RPMI8226 (cell line): ENCODE measurements around the gene HMCN2.

Experiments
- DNase-seq: peaks from one replicate; pipeline ENCODE4 v3.0.0-alpha.2; 2015

HMCN2 gene

DNA sequence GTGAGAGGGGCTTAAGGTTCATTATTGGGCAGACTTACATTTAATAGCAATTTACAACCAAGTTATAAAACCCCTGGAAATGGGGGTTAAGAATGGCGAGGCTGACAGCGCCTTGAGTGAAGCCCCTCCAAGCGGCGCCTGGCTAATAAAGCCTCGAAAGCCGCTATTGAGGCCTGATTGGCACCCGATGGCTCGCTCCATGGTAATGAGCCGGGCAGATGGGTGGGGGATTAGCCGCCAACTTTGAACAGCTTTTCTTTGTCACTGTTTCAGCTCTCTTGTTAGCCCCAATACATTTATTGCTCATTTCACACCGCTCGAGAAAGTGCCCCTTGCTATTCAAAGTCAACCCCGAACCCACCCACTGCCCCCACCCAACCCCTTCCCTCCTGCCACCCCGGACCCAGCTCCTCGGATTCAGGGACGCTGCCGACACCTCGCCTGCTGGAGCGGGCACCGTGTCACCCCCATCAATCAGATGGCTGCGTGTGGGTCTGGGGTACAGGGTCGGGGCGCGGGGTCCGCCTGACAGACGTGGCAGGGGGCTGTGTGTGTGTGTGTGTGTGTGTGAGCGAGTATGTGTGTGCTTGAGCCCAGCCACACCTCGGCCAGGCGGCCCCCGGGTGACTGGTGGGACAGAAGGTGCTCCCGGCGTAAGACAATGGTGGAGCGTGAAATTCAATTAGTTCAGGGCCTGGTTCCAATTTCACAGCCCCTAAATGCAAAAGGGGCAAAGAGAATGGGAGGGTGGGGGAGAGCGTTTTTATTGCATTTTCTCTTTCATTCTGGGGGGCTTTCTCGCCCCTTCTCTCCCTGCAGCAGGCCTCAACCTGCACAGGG lies 213.4 kb downstream of the HMCN2 start:
- no peak for DNase-seq

DNA sequence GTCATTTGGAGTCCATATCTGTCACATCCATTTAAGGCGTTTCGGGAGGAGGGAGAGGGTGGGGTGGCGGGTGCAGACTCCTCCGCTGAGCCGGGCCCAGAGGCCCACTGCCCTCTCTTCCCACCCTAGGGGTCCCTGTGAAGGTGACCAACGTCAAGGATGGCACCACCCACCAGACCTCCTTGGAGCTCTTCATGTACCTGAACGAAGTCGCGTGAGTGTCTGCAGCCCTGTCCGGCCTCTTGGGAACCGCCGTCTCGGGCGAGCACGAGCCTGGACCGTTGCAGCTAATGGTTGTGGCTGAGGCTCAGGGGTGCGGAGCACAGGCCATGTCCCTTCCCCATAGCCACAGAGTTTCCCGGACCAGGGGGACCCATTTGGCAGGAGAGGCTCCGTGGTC lies 214.0 kb downstream of the HMCN2 start:
- DNase-seq = no peak

DNA sequence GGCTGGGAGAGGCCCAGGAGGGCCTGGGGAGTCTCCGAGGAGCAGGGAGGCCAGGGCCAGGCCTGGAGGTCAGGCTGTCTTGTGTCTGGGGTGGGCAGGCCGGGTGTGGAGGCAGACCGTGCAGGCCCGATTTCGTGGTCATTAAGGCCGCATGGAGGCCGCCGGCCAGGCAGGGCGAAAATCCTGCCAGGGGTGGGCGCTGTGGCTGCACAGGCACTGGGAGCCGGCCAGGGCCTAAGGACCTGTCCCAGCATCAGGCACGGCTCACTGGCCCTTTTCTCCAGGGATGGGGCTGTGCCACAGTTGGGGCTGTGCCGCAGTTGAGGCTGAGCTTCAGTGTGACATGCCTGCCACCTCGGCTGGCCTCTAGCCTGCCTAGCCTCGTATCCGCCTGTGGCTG lies 215.1 kb downstream of the HMCN2 start:
- no peak for DNase-seq

DNA sequence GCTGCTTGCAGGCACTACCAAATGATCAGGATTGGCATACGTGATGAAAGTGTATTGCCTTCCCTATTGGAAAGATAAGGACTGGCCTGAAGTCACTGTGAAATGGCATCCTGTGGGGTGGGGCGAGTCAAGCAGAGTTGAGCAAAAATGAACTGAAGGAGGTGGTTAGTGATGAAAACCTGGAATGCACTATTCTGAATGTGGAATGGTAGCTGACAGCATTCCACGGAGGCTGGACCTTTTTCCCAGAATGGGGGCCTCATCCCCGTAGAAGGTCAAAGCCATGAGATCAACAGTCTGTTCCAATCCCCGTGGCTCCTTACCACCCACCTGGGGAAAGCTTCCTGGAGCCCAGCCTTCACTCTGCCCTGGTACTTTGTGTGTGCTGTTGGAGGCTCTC lies 216.9 kb downstream of the HMCN2 start:
- DNase-seq = no peak

DNA sequence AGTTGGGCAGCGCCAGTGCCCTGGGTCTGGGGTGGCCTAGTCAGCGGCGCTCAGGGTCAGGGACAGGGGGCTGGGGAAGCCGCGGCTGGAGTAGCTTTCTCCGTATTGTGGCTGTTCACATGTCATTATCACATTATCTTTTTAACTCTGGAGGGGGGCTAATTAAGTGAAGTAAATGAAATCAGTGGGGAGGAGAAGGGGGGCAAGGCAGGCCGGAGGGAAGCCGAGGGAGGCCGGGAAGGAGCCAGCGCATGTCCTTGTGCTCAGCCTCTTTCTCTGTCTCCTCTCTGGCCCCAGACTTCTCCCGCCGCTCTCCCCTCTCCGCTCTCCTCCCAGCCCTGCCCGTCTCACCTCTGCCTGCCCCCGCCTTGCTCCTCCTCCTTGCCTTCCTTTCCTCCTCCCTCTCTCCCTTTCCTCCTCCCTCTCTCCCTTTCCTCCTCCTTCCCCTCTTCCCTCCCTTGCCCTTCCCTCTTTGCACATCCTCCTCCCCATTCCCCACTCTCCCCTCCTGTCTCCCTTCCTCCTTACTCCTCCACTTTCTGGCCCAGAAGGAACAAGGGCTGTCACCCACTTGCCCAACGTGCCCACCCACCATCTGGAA lies 217.9 kb downstream of the HMCN2 start:
- no peak for DNase-seq
